GM21515 (cell line): Measurements from ENCODE around the gene LIPN.

ENCODE experiments used
- ATAC-seq: cut with Tn5 transposase; IDR thresholded peaks from one replicate; pipeline ENCODE4 v1.9.1; 2021; ENCODE audit not compliant: unreplicated experiment

Gene LIPN

DNA sequence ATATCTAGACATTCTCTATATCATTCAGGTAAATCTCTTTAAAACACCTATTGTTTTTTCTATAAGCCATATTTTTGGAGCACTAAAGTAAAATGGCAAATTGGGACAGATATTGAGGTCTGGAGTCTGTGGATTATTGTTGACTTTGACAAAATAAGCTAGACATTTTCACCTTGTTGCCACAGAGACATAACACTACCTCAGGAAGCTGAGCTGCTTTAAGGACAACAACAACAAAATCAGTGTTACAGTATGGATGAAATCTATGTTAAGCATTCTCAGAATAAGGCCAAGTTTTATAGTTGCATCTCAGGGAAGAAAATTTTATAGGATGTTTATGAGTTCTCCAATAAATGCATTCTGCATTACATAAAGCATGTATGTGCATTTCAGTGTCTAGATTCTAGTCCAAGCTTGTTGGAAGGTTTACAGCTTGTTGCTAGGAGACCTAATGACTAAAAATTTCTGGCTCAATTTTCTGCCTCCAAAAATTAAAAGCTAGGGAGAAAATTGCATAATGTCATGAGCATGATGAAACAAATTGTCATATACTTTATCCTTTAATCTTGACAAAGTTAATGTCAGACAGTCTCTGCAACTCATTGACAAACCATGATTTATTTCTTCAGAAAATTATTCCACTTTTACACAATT is 61.1 kb downstream of the LIPN start:
- no peak for ATAC-seq

DNA sequence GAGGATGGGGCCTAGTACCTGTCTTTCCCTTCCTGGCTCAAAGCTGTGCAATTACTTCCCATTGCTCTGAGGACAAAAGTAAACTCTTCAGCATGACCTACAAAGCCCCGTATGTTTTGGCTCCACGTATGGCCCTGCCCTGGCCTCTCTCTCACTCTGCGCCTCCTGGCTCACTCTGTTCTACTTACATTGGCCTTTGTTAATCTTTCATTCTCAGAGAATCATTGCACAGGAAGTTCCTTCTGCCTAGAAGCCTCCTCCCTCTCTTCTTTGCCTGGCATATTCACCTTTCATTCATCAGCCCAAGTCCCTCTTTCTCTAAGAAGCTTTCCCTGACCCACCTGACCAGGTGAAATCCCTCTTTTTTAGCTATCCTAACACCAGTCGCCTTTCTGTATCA is 66.6 kb downstream of the LIPN start:
- ATAC-seq: no peak

DNA sequence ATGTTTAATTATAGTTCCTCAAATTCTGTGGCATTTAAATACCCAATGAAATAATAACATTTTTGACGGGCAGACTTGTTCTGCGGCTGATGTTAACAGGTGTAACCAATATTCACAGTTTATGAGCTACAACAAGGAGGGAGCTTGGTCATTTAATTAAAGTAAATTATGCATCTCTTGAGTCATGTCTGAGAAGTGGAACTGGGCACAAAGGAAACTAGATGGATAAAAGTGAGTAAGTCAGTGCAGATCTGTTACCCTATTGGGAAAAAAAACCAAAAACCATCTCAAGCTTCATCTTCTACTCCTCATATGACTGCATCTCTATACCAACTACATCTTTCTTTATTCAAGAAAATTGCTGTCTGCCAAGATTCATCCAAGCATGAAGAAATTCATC is 67.9 kb downstream of the LIPN start:
- no peak for ATAC-seq

DNA sequence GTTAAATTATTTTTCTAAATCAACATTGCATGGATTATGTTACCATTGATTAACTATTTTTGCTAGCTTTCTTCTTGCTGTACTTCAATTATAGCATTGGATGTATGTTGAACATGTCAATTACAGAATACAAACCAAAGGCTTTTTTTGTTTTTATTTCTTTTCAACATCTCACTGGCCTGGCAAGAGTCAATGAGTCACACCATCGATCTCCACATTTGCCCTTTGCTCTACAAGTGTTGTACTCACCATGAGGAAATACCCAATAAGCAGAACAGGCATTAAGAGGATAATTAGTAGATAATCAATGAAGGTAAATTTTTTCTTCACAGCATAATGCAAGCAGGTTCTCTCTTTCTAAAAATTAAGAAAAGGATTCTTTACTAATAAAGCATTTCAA is 68.5 kb downstream of the LIPN start:
- ATAC-seq: no peak
